CD4-positive, alpha-beta T cell treated with Interleukin-17A for 4 hours (primary cell): ENCODE measurements around the gene URI1.
"Not testable (repeated sequence)": the region's sequence is repeated elsewhere in the genome, so short reads cannot be mapped to it uniquely, and the experiment has no call there.

Experiments used
- DNase-seq: peaks from one replicate; pipeline ENCODE4 v3.0.0-alpha.2; 2020; ENCODE audit warnings: mixed read lengths

The URI1 gene

GRCh38 chr19:30028118-30028991, 86.3 kb downstream of the URI1 start:
- DNase-seq, result no peak

GRCh38 chr19:30028992-30029343, 86.9 kb downstream of the URI1 start:
- no peak for DNase-seq

- no peak for DNase-seq
Measured at GRCh38 chr19:30029721-30030510, 87.9 kb downstream of the URI1 start.

GRCh38 chr19:30034321-30034720, 92.3 kb downstream of the URI1 start:
- DNase-seq, result no peak

GRCh38 chr19:30036154-30037129, 94.4 kb downstream of the URI1 start:
- no peak for DNase-seq

GRCh38 chr19:30037835-30038234, 95.8 kb downstream of the URI1 start:
- DNase-seq, result no peak

- not testable (repeated sequence) for DNase-seq
Measured at GRCh38 chr19:30041931-30042330, 99.9 kb downstream of the URI1 start.

GRCh38 chr19:30043008-30043407, 101.0 kb downstream of the URI1 start:
- DNase-seq, result not testable (repeated sequence)

GRCh38 chr19:30044273-30045248, 102.5 kb downstream of the URI1 start:
- no peak for DNase-seq

GRCh38 chr19:30046522-30046921, 104.5 kb downstream of the URI1 start:
- no peak for DNase-seq

- no peak for DNase-seq
Measured at GRCh38 chr19:30047432-30047831, 105.4 kb downstream of the URI1 start.

GRCh38 chr19:30049226-30049625, 107.2 kb downstream of the URI1 start:
- no peak for DNase-seq

- no peak for DNase-seq
Measured at GRCh38 chr19:30049846-30050667, 108.0 kb downstream of the URI1 start.

- DNase-seq, result no peak
Measured at GRCh38 chr19:30052122-30053075, 110.4 kb downstream of the URI1 start.

GRCh38 chr19:30053558-30053957, 111.5 kb downstream of the URI1 start:
- DNase-seq, result no peak

- DNase-seq, result no peak
Measured at GRCh38 chr19:30054210-30054609, 112.2 kb downstream of the URI1 start.

GRCh38 chr19:30056580-30056979, 114.5 kb downstream of the URI1 start:
- no peak for DNase-seq

GRCh38 chr19:30059741-30060457, 117.9 kb downstream of the URI1 start:
- no peak for DNase-seq
